GM12878 (cell line): ENCODE data around the gene EIF5B. TPM values are rescaled to one million over a fixed set of nuclear protein-coding genes. Genes with fewer than 3 reads are reported as not detected.

ENCODE experiments used
- ATAC-seq: fragments of 200-7000 bp; cut with Tn5 transposase; 3 replicates; pipeline ENCODE4 v1.9.1; 2020; ENCODE audit warnings: mild to moderate bottlenecking, moderate library complexity
- BruUV-seq: library from RNA; stranded (reverse); fragments of 400-500 nt; replicated peaks from 2 replicates; lab custom pipeline; 2021; lab: Mats Ljungman, UMichigan
- CTCF ChIA-PET: fragments of 300-600 bp; sonication (Branson Sonifier 250); formaldehyde crosslinking; extraction: SDS; loops from one replicate; lab custom pipeline; 2021; ENCODE audit warnings: inconsistent platforms; lab: Yijun Ruan, JAX
- POLR2A ChIA-PET: fragments of 350-600 bp; formaldehyde crosslinking; extraction: SDS; loops from one replicate; lab custom pipeline; 2021; ENCODE audit warnings: inconsistent platforms; lab: Charles Lee
- RAD21 ChIA-PET: fragments of 300-600 bp; sonication (Branson Sonifier 250); formaldehyde crosslinking; loops from one replicate; lab custom pipeline; 2023; ENCODE audit warnings: antibody characterized with exemption; ENCODE audit not compliant: unreplicated experiment; lab: Charles Lee
- SMC1A ChIA-PET: fragments of 300-600 bp; sonication (Branson Sonifier 250); formaldehyde crosslinking; loops from one replicate; lab custom pipeline; 2023; ENCODE audit not compliant: unreplicated experiment, uncharacterized antibody; lab: Charles Lee
- DNase-seq: peaks from one replicate; pipeline ENCODE4 v3.0.0-alpha.2; 2011; ENCODE audit warnings: low read depth, low spot score
- FAIRE-seq: peaks from 3 replicates; lab custom pipeline; 2011; peaks lifted over from hg19 to GRCh38; lab: Jason Lieb, UNC
- H2AFZ ChIP-seq: 2 replicates; pipeline ENCODE4 v1.6.0; 2011; ENCODE audit warnings: low read depth, low read length, control low read depth; ENCODE audit not compliant: control insufficient read depth
- H3K27ac ChIP-seq: 2 replicates; pipeline ENCODE4 v1.5.1; 2011; ENCODE audit warnings: control low read depth; ENCODE audit not compliant: control insufficient read depth, insufficient read depth
- H3K27me3 ChIP-seq, 2 experiments: replicated peaks in 1 of 2; 2 replicates each; pipeline versions ENCODE4 v1.6.0 to v1.6.1; 2011; ENCODE audit warnings: low read length in 1 of 2; ENCODE audit not compliant: control insufficient read depth in 2 of 2, insufficient read depth in 2 of 2
- H3K36me3 ChIP-seq, 2 experiments: 2 replicates each; pipeline ENCODE4 v1.5.1; 2011; ENCODE audit warnings: low read length in 1 of 2; ENCODE audit not compliant: control insufficient read depth in 2 of 2, insufficient read depth in 2 of 2
- H3K4me1 ChIP-seq: 2 replicates; pipeline ENCODE4 v1.6.1; 2011; ENCODE audit warnings: mild to moderate bottlenecking, low read length, moderate library complexity, mixed read lengths; ENCODE audit not compliant: control insufficient read depth, insufficient read depth
- H3K4me2 ChIP-seq: 2 replicates; pipeline ENCODE4 v1.6.0; 2011; ENCODE audit warnings: control low read depth; ENCODE audit not compliant: control insufficient read depth, insufficient read depth
- H3K4me3 ChIP-seq: fragments of 200-600 bp; sonication (generic); 2 replicates; pipeline ENCODE4 v1.5.1; 2016
- H3K79me2 ChIP-seq: 2 replicates; pipeline ENCODE4 v1.6.0; 2011; ENCODE audit warnings: low read length; ENCODE audit not compliant: control insufficient read depth, insufficient read depth
- H3K9ac ChIP-seq: 2 replicates; pipeline ENCODE4 v1.8.0; 2011; ENCODE audit warnings: low read length, control low read depth, mixed read lengths; ENCODE audit not compliant: control insufficient read depth, insufficient read depth
- H3K9me3 ChIP-seq: replicated peaks from 3 replicates; pipeline ENCODE4 v1.5.1; 2011; ENCODE audit warnings: mild to moderate bottlenecking, low read length; ENCODE audit not compliant: control insufficient read depth, insufficient read depth
- H4K20me1 ChIP-seq: 2 replicates; pipeline ENCODE4 v1.6.0; 2011; ENCODE audit not compliant: control insufficient read depth, insufficient read depth
- CHD1 ChIP-seq: IDR thresholded peaks from 2 replicates; pipeline ENCODE4 v1.6.1; 2012; ENCODE audit warnings: low read depth, low read length, improper control_type of control experiment
- FOXK2 ChIP-seq: fragments of 450-650 bp; IDR thresholded peaks from 2 replicates; pipeline ENCODE4 v1.6.1; 2017; ENCODE audit warnings: mild to moderate bottlenecking, moderate library complexity
- GATAD2B ChIP-seq: fragments of 450-650 bp; conservative IDR thresholded peaks from 2 replicates; pipeline ENCODE4 v1.6.1; 2017; ENCODE audit warnings: low read depth, mild to moderate bottlenecking, moderate library complexity
- HSF1 ChIP-seq: fragments of 150-350 bp; IDR thresholded peaks from 2 replicates; pipeline ENCODE4 v1.6.1; 2014; ENCODE audit warnings: mild to moderate bottlenecking, low read depth, low read length
- KAT2A ChIP-seq: conservative IDR thresholded peaks from 2 replicates; pipeline ENCODE4 v1.6.1; 2011; ENCODE audit warnings: low read depth, low read length; ENCODE audit not compliant: control insufficient read depth
- MTA3 ChIP-seq: IDR thresholded peaks from 2 replicates; pipeline ENCODE4 v1.6.1; 2012; ENCODE audit warnings: low read length, inconsistent platforms, borderline replicate concordance
- TARDBP ChIP-seq: IDR thresholded peaks from 2 replicates; pipeline ENCODE4 v1.6.1; 2016; ENCODE audit warnings: borderline replicate concordance
- ZBTB4 ChIP-seq: fragments of 450-650 bp; formaldehyde crosslinking; IDR thresholded peaks from 2 replicates; pipeline ENCODE4 v1.4.0; 2022; ENCODE audit warnings: mild to moderate bottlenecking, moderate library complexity
- WGBS: methylation state at CpG from one replicate; pipeline ENCODE4 v1.1.6; 2016; ENCODE audit warnings: low lambda C conversion rate; ENCODE audit not compliant: insufficient replicate concordance, insufficient coverage; ENCODE audit errors: missing lambda C conversion rate; 5-methylcytosine and 5-hydroxymethylcytosine counted together
- in situ Hi-C: fragments of 300-500 bp; cut with MboI; formaldehyde crosslinking; loops from 9 replicates; pipeline ENCODE4 v1.14.3; 2018; ENCODE audit warnings: mixed read lengths
- intact Hi-C: fragments of 100-400 bp; cut with micrococcal nuclease; formaldehyde crosslinking; loops from one replicate; pipeline ENCODE4 v1.14.2; 2022; ENCODE audit not compliant: unreplicated experiment
- polyA plus RNA-seq, 11 experiments: library from polyadenylated mRNA; depleted of rRNA in 4 of 11; unstranded in 6 of 11; stranded (reverse) in 5 of 11; fragments of >200 nt; fragmentation: Nextera tagmentation in 4 of 11; fragmentation: Illumina TruSeq in 1 of 11; extraction: Ambion mirVana in 4 of 11; extraction: Trizol in 1 of 11; gene quantifications; 1 replicate in 1 of 11; 2 replicates in 10 of 11; pipeline versions ENCODE4 v1.2.1 to v1.2.3, GENCODE V29; 2011 to 2016; ENCODE audit warnings: inconsistent platforms in 2 of 11, missing spikeins in 2 of 11, low read depth in 1 of 11
- total RNA-seq, 4 experiments: library from RNA; depleted of rRNA in 3 of 4; stranded (reverse); fragments of >200 nt in 3 of 4; fragmentation: Illumina TruSeq in 1 of 4; extraction: Trizol in 1 of 4; gene quantifications; 2 replicates each; pipeline versions ENCODE4 v1.2.1 to v1.2.3, GENCODE V29; 2013 to 2021
- TF ChIP-seq, protein P1 (sequence below): IDR thresholded peaks from 2 replicates; pipeline ENCODE4 v1.6.1; 2011; ENCODE audit warnings: mild to moderate bottlenecking, low read depth, low read length, moderate library complexity; ENCODE audit not compliant: insufficient replicate concordance
- TF ChIP-seq, protein P2 (sequence below): IDR thresholded peaks from 2 replicates; pipeline ENCODE4 v1.6.1; 2011; ENCODE audit warnings: borderline replicate concordance, low read depth, mild to moderate bottlenecking, moderate library complexity, mixed read lengths, low read length; ENCODE audit not compliant: insufficient read depth; ENCODE audit errors: extremely low read length
- TF ChIP-seq, protein P3 (sequence below): fragments of 450-650 bp; IDR thresholded peaks from 2 replicates; pipeline ENCODE4 v1.6.1; 2018; ENCODE audit warnings: borderline replicate concordance, mild to moderate bottlenecking; ENCODE audit not compliant: partially characterized antibody

Gene EIF5B
- total and polyA plus RNA-seq, 10 of the 15 experiments (the other 5 are each of a cell fraction or from before 2014, with no cell fraction given) = 21.7 to 119 (median 40.8) TPM

DNA sequence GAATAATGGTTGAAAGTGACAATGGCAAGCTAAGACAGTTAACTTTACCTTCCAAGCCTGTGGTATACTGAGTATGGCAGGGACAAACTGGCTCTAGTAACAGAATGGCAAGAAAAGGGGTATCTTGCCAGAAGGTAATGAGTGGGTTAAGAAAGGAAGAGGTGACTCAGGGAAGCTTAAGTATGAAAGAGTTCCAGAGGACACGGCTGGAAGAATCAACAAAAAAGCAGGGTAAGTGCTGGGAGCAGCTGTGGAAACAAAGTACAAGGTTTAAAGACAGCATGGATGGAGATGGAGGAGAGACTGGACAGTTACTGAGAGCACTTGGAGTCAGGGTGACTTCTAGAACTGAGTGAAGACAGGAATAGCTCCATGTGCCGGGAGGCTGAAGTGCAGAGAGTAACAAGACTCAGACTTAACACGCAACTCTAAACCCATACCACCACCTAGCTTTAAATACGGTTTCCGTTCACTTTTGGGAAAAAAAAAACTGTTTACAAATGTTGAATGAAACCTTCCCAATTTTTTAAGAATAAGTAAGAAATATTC is 83.6 kb downstream of the EIF5B start:
- Histone ChIP-seq H2AFZ (no peak overlapping the region), H3K79me2 (no peaks in the 10 kb centered on the region), H4K20me1 (no peaks in the 10 kb centered on the region), H3K27me3 (no peaks in the 10 kb centered on the region), H3K4me3 (no peak overlapping the region), H3K9ac (no peak overlapping the region), H3K9me3 (no peaks in the 10 kb centered on the region), H3K27ac (no peak overlapping the region), H3K4me1 (no peaks in the 10 kb centered on the region), H3K36me3 (peaks cover 11 to 27% of the 10 kb centered on the region in 2 experiments), H3K4me2 (no peak overlapping the region)
- BruUV-seq = no TSS peak
- ChIA-PET SMC1A (interaction anchor here (0.9 kb wide), 1 partner anchor 16 kb away, joined by 3 read pairs; no protein-coding TSS in a partner anchor), CTCF (interaction anchor here (1.0 to 1.2 kb wide), 4 partner anchors 9 to 21 kb away, joined by 3 to 4 read pairs (median 4); no protein-coding TSS in a partner anchor), POLR2A (interaction anchor here (0.7 to 1.6 kb wide), 4 partner anchors 15 to 655 kb away, joined by 3 to 5 read pairs (median 3); no protein-coding TSS in a partner anchor), RAD21 (interaction anchor here (0.8 kb wide), 1 partner anchor 18 kb away, joined by 3 read pairs; no protein-coding TSS in a partner anchor)
- DNase-seq (no peak), ATAC-seq (no peak), FAIRE-seq (no peak)
- 98% methylated on average over 5 of the region's 5 CpGs for WGBS
- in situ Hi-C loops = no loop called here
- intact Hi-C loops = no loop called here
- TF ChIP-seq ZBTB4 (CRISPR knock-in tag) (no peak), KAT2A (no peak), HSF1 (no peak), FOXK2 (no peak), GATAD2B (no peak), CHD1 (no peak), TARDBP (no peak), MTA3 (no peak)
- TF ChIP-seq, protein P1, sequence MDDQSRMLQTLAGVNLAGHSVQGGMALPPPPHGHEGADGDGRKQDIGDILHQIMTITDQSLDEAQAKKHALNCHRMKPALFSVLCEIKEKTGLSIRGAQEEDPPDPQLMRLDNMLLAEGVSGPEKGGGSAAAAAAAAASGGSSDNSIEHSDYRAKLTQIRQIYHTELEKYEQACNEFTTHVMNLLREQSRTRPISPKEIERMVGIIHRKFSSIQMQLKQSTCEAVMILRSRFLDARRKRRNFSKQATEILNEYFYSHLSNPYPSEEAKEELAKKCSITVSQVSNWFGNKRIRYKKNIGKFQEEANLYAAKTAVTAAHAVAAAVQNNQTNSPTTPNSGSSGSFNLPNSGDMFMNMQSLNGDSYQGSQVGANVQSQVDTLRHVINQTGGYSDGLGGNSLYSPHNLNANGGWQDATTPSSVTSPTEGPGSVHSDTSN = no peak
- TF ChIP-seq, protein P2, sequence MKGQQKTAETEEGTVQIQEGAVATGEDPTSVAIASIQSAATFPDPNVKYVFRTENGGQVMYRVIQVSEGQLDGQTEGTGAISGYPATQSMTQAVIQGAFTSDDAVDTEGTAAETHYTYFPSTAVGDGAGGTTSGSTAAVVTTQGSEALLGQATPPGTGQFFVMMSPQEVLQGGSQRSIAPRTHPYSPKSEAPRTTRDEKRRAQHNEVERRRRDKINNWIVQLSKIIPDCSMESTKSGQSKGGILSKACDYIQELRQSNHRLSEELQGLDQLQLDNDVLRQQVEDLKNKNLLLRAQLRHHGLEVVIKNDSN = no peak
- TF ChIP-seq, protein P3, sequence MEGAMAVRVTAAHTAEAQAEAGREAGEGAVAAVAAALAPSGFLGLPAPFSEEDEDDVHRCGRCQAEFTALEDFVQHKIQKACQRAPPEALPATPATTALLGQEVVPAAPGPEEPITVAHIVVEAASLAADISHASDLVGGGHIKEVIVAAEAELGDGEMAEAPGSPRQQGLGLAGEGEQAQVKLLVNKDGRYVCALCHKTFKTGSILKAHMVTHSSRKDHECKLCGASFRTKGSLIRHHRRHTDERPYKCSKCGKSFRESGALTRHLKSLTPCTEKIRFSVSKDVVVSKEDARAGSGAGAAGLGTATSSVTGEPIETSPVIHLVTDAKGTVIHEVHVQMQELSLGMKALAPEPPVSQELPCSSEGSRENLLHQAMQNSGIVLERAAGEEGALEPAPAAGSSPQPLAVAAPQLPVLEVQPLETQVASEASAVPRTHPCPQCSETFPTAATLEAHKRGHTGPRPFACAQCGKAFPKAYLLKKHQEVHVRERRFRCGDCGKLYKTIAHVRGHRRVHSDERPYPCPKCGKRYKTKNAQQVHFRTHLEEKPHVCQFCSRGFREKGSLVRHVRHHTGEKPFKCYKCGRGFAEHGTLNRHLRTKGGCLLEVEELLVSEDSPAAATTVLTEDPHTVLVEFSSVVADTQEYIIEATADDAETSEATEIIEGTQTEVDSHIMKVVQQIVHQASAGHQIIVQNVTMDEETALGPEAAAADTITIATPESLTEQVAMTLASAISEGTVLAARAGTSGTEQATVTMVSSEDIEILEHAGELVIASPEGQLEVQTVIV = no peak
